HepG2 (cell line): ENCODE data around the gene ABCC1. TPM values are rescaled to one million over a fixed set of nuclear protein-coding genes. Genes with fewer than 3 reads are reported as not detected.

ENCODE experiments used
- ATAC-seq: fragments of 200-7000 bp; cut with Tn5 transposase; 3 replicates; pipeline ENCODE4 v1.9.1; 2020; ENCODE audit warnings: mild to moderate bottlenecking, moderate library complexity
- BruUV-seq: library from RNA; stranded (reverse); fragments of 400-500 nt; replicated peaks from 2 replicates; lab custom pipeline; 2021; lab: Mats Ljungman, UMichigan
- CTCF ChIA-PET: fragments of 300-600 bp; formaldehyde crosslinking; extraction: SDS; loops from one replicate; lab custom pipeline; 2021; ENCODE audit warnings: low total read pairs, inconsistent platforms, low intra/inter-chr PET ratio; lab: Yijun Ruan, JAX
- POLR2A ChIA-PET: fragments of 350-600 bp; sonication (Branson Sonifier 250); formaldehyde crosslinking; loops from one replicate; lab custom pipeline; 2020; ENCODE audit warnings: antibody characterized with exemption, inconsistent platforms; lab: Yijun Ruan, JAX
- DNase-seq: peaks from one replicate; pipeline ENCODE4 v3.0.0-alpha.2; 2015; ENCODE audit warnings: low spot score
- FAIRE-seq: peaks from 3 replicates; lab custom pipeline; 2011; peaks lifted over from hg19 to GRCh38; lab: Jason Lieb, UNC
- H2AFZ ChIP-seq: one replicate; pipeline ENCODE4 v1.6.1; 2011; ENCODE audit warnings: low read length, inconsistent platforms
- H3K27ac ChIP-seq: fragments of 300-600 bp; 3 replicates; pipeline ENCODE4 v1.8.0; 2011; ENCODE audit warnings: mixed run types, mild to moderate bottlenecking, mixed read lengths, low read length, inconsistent platforms; ENCODE audit not compliant: insufficient read depth; ENCODE audit errors: extremely low read length
- H3K27me3 ChIP-seq, 2 experiments: fragments of 200-600 bp in 1 of 2; 2 replicates in 1 of 2; 3 replicates in 1 of 2; pipeline versions ENCODE4 v1.6.0 to v1.8.0; 2011; ENCODE audit warnings: low read length in 2 of 2, mild to moderate bottlenecking in 2 of 2, moderate library complexity in 2 of 2, inconsistent platforms in 1 of 2; ENCODE audit not compliant: insufficient read depth in 2 of 2, control insufficient read depth in 1 of 2
- H3K36me3 ChIP-seq, 2 experiments: fragments of 200-600 bp in 1 of 2; replicated peaks in 1 of 2; 2 replicates in 1 of 2; 3 replicates in 1 of 2; pipeline versions ENCODE4 v1.5.1 to v1.8.0; 2011; ENCODE audit warnings: low read length in 2 of 2, inconsistent platforms in 1 of 2; ENCODE audit not compliant: insufficient read depth in 2 of 2, control insufficient read depth in 1 of 2
- H3K4me1 ChIP-seq: 2 replicates; pipeline ENCODE4 v1.5.1; 2012; ENCODE audit warnings: low read length, inconsistent platforms; ENCODE audit not compliant: insufficient read depth
- H3K4me2 ChIP-seq: 2 replicates; pipeline ENCODE4 v1.6.0; 2011; ENCODE audit warnings: low read depth, low read length, inconsistent platforms
- H3K4me3 ChIP-seq, 3 experiments: fragments of 200-600 bp in 1 of 3; sonication (generic), shearing (Covaris generic) in 1 of 3; replicated peaks in 1 of 3; 2 replicates each; pipeline ENCODE4 v1.5.1; 2011 to 2016; ENCODE audit warnings: low read length in 3 of 3, inconsistent platforms in 2 of 3, low read depth in 2 of 3, mild to moderate bottlenecking in 2 of 3, control low read depth in 1 of 3, mixed read lengths in 1 of 3; ENCODE audit not compliant: insufficient read depth in 1 of 3
- H3K79me2 ChIP-seq: one replicate; pipeline ENCODE4 v1.6.1; 2011; ENCODE audit warnings: low read length, inconsistent platforms; ENCODE audit not compliant: insufficient read depth
- H3K9ac ChIP-seq: 2 replicates; pipeline ENCODE4 v1.6.0; 2011; ENCODE audit warnings: mild to moderate bottlenecking, low read depth, low read length, inconsistent platforms; ENCODE audit not compliant: insufficient read depth
- H3K9me3 ChIP-seq: 2 replicates; pipeline ENCODE4 v1.5.1; 2012; ENCODE audit warnings: mild to moderate bottlenecking, low read length
- H4K20me1 ChIP-seq: 2 replicates; pipeline ENCODE4 v1.6.0; 2011; ENCODE audit warnings: inconsistent platforms, mild to moderate bottlenecking, low read length, moderate library complexity; ENCODE audit not compliant: insufficient read depth
- EZH2 ChIP-seq: conservative IDR thresholded peaks from 2 replicates; pipeline ENCODE4 v1.6.1; 2012; ENCODE audit warnings: mild to moderate bottlenecking, low read depth, low read length, moderate library complexity
- RBM22 ChIP-seq: fragments of 200-400 bp; formaldehyde crosslinking; optimal IDR thresholded peaks from 2 replicates; pipeline ENCODE3; 2017; ENCODE audit warnings: mild to moderate bottlenecking, low read length, moderate library complexity
- WGBS: methylation state at CpG from one replicate; pipeline ENCODE4 v1.1.6; 2017; ENCODE audit warnings: low lambda C conversion rate; 5-methylcytosine and 5-hydroxymethylcytosine counted together
- in situ Hi-C: cut with HindIII; loops from 2 replicates; pipeline ENCODE4 v1.10.0; 2017; ENCODE audit warnings: low pct_unique_long_range_greater_than_20kb; ENCODE audit not compliant: extremely low pct_ligation_motif_present
- intact Hi-C: fragments of 100-400 bp; cut with micrococcal nuclease; formaldehyde crosslinking; loops from one replicate; pipeline ENCODE4 v1.10.0; 2022; ENCODE audit not compliant: unreplicated experiment
- polyA plus RNA-seq, 8 experiments: library from polyadenylated mRNA; depleted of rRNA in 3 of 8; stranded (reverse) in 7 of 8; unstranded in 1 of 8; fragments of >200 nt; fragmentation: Illumina TruSeq in 4 of 8; extraction: Trizol in 4 of 8; gene quantifications; 2 replicates each; pipeline versions ENCODE4 v1.2.1 to v1.2.3, GENCODE V29; 2011 to 2016; ENCODE audit warnings: low read depth in 4 of 8, missing spikeins in 1 of 8, mixed read lengths in 1 of 8; ENCODE audit not compliant: insufficient read depth in 1 of 8
- total RNA-seq, 5 experiments: library from RNA; depleted of rRNA; stranded (reverse); fragments of >200 nt; fragmentation: Illumina TruSeq; extraction: Trizol; gene quantifications; 2 replicates each; pipeline ENCODE4 v1.2.3, GENCODE V29; 2016; ENCODE audit warnings: low read depth in 1 of 5
- TF ChIP-seq, protein P1 (sequence below): sonication (generic); formaldehyde crosslinking; IDR thresholded peaks from 2 replicates; pipeline ENCODE4 v1.4.0; 2020; ENCODE audit warnings: missing genetic modification reagents; ENCODE audit errors: not compliant biosample characterization
- TF ChIP-seq, protein P2 (sequence below): sonication (generic); formaldehyde crosslinking; IDR thresholded peaks from 2 replicates; pipeline ENCODE4 v1.5.1; 2020; ENCODE audit warnings: mild to moderate bottlenecking, missing genetic modification reagents

Gene ABCC1
- total and polyA plus RNA-seq, 2 of the 13 experiments (the other 11 are each of a cell fraction or from before 2014, with no cell fraction given), result 13.0 to 30.6 TPM

DNA sequence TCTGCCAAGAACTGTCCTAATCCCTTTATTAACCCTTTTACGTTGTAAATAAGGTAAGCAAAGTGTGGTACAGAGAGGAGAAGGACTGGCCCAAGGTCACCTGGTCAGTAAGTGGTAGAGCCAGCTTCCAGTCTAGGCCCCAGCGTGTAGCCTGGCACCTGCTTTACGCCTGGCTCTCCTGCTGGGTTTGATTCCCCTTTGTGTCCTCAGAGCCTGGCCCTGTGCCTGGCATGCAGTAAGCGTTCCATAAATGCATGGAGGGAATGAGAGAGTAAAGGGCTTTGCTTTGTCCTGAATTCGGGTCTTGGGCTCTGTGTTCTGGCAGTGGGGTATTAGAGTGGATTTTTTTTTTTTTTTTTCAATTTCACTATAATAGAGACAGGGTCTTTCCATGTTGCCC is 62.7 kb downstream of the ABCC1 start:
- no peaks in the 10 kb centered on the region for H3K79me2 ChIP-seq
- TF ChIP-seq, protein P1, sequence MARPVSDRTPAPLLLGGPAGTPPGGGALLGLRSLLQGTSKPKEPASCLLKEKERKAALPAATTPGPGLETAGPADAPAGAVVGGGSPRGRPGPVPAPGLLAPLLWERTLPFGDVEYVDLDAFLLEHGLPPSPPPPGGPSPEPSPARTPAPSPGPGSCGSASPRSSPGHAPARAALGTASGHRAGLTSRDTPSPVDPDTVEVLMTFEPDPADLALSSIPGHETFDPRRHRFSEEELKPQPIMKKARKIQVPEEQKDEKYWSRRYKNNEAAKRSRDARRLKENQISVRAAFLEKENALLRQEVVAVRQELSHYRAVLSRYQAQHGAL (CRISPR knock-in tag), result no peak
- peak; percentile 73 for TF ChIP-seq RBM22
- TF ChIP-seq, all 625 proteins: peak for 1
- Histone ChIP-seq H3K9me3 (no peaks in the 10 kb centered on the region), H4K20me1 (peaks cover 5% of the 10 kb centered on the region; the same call in 1 of the 2 replicates), H3K4me3 (no peak overlapping the region), H2AFZ (no peak overlapping the region), H3K9ac (no peak overlapping the region), H3K27me3 (no peaks in the 10 kb centered on the region), H3K4me1 (peaks cover 14% of the 10 kb centered on the region), H3K36me3 (peaks cover 43 to 60% of the 10 kb centered on the region in 2 experiments), H3K4me2 (no peak overlapping the region), H3K27ac (no peak overlapping the region)
- FAIRE-seq (no peak), ATAC-seq (no peak), DNase-seq (no peak)
- intact Hi-C loops (no loop called here), in situ Hi-C loops (no loop called here)
- 97% methylated on average over 5 of the region's 5 CpGs for WGBS
- no TSS peak for BruUV-seq
- ChIA-PET CTCF (no interaction called here), POLR2A (no interaction called here)

- ATAC-seq (no peak), DNase-seq (no peak), FAIRE-seq (no peak)
- in situ Hi-C loops (no loop called here), intact Hi-C loops (no loop called here)
- no peaks in the 10 kb centered on the region for H3K27me3 ChIP-seq
- WGBS, result 92% methylated on average over 6 of the region's 6 CpGs
- H3K4me2 ChIP-seq, result no peak overlapping the region
- peaks cover 20% of the 10 kb centered on the region for H3K4me1 ChIP-seq
- POLR2A ChIA-PET, result interaction anchor here (1.4 kb wide), 2 partner anchors 15 to 126 kb away, joined by 5 to 6 read pairs; partner anchors contain the start of gene CEP20
- no peak overlapping the region for H3K4me3 ChIP-seq
- H4K20me1 ChIP-seq, result peaks cover 5% of the 10 kb centered on the region; the same call in 1 of the 2 replicates
- no peak overlapping the region for H2AFZ ChIP-seq
- no peak overlapping the region for H3K27ac ChIP-seq
- H3K36me3 ChIP-seq, result peaks cover 41 to 66% of the 10 kb centered on the region in 2 experiments
- no peak overlapping the region for H3K9ac ChIP-seq
- CTCF ChIA-PET, result no interaction called here
- H3K9me3 ChIP-seq, result no peaks in the 10 kb centered on the region
- BruUV-seq, result no TSS peak
- no peaks in the 10 kb centered on the region for H3K79me2 ChIP-seq
- TF ChIP-seq, protein P2, sequence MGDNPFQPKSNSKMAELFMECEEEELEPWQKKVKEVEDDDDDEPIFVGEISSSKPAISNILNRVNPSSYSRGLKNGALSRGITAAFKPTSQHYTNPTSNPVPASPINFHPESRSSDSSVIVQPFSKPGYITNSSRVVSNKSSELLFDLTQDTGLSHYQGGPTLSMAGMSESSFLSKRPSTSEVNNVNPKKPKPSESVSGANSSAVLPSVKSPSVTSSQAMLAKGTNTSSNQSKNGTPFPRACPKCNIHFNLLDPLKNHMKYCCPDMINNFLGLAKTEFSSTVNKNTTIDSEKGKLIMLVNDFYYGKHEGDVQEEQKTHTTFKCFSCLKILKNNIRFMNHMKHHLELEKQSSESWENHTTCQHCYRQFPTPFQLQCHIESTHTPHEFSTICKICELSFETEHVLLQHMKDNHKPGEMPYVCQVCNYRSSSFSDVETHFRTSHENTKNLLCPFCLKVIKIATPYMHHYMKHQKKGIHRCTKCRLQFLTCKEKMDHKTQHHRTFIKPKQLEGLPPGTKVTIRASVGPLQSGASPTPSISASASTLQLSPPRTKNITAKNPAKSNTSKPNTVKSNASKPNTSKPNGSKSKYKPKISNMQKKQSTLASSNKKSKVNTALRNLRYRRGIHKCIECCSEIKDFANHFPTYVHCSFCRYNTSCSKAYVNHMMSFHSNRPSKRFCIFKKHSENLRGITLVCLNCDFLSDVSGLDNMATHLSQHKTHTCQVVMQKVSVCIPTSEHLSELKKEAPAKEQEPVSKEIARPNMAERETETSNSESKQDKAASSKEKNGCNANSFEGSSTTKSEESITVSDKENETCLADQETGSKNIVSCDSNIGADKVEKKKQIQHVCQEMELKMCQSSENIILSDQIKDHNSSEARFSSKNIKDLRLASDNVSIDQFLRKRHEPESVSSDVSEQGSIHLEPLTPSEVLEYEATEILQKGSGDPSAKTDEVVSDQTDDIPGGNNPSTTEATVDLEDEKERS (CRISPR knock-in tag), result no peak
- no peak for TF ChIP-seq EZH2
Measured at GRCh38 chr16:16013812-16014211, 64.4 kb downstream of the ABCC1 start.
